ENCODE data around the gene COG3. TPM values are rescaled to one million over a fixed set of nuclear protein-coding genes. Genes with fewer than 3 reads are reported as not detected.

The COG3 gene
- total RNA-seq, 1 experiment from 2014 or later, result 20.3 TPM

GRCh38 chr13:45529758-45530157, 65.0 kb downstream of the COG3 start:
- peaks cover 9% of the 10 kb centered on the region for H3K4me1 ChIP-seq (ENCODE audit: insufficient read depth, low read length, poor library complexity, severe bottlenecking)
- no TSS peak for BruUV-seq (replicated peaks)
- H3K27ac ChIP-seq (ENCODE audit: low read depth, low read length, poor library complexity, severe bottlenecking), result no peak overlapping the region
- CTCF ChIA-PET, result no interaction called here
- H3K4me3 ChIP-seq (ENCODE audit: low read depth, low read length, poor library complexity, severe bottlenecking), result no peak overlapping the region
- intact Hi-C loops (cut with micrococcal nuclease; ENCODE audit: unreplicated experiment), result no loop called here
- POLR2A ChIA-PET (ENCODE audit: low non-redundant PET), result no interaction called here
- H3K36me3 ChIP-seq (ENCODE audit: insufficient read depth, low read length, poor library complexity, severe bottlenecking), result peaks cover 17% of the 10 kb centered on the region
- no peaks in the 10 kb centered on the region for H3K27me3 ChIP-seq (replicated peaks; ENCODE audit: insufficient read depth, low read depth, low read length, poor library complexity)
- TF ChIP-seq CTCF (conservative IDR thresholded peaks at IDR 0.05; ENCODE audit: low read depth, low read length) (no peak), EZH2 (IDR thresholded peaks at IDR 0.05; ENCODE audit: borderline replicate concordance, low read depth, low read length, poor library complexity, severe bottlenecking) (no peak)
- no peaks in the 10 kb centered on the region for H3K9me3 ChIP-seq (ENCODE audit: low read depth, low read length, poor library complexity, severe bottlenecking)
- DNase-seq (ENCODE audit: low spot score), result no peak

DNA sequence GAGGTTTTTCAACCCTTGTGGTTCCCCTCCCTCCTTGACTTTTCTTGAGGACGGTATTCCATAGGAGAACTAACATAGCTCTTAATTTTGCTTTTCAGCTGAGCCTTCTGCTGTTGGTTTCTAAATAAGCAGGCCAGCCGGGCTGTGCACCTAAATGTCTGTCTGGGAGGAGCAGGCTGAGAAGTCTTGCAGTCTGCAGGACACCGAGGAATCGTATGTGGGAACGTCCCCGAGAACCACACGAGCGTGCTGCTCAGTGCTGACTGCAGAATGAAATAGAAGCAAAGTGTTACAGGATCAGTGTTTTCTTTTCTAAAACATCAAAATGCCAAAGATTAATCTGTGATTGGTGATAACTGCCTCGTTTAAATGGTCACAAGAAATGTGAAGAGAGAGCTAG, 69.9 kb downstream of the COG3 start:
- TF ChIP-seq CTCF (conservative IDR thresholded peaks at IDR 0.05; ENCODE audit: low read depth, low read length) (no peak), EZH2 (IDR thresholded peaks at IDR 0.05; ENCODE audit: borderline replicate concordance, low read depth, low read length, poor library complexity, severe bottlenecking) (no peak)
- Histone ChIP-seq H3K9me3 (ENCODE audit: low read depth, low read length, poor library complexity, severe bottlenecking) (no peaks in the 10 kb centered on the region), H3K4me1 (ENCODE audit: insufficient read depth, low read length, poor library complexity, severe bottlenecking) (no peaks in the 10 kb centered on the region), H3K27me3 (replicated peaks; ENCODE audit: insufficient read depth, low read depth, low read length, poor library complexity) (no peaks in the 10 kb centered on the region), H3K4me3 (ENCODE audit: low read depth, low read length, poor library complexity, severe bottlenecking) (no peak overlapping the region), H3K27ac (ENCODE audit: low read depth, low read length, poor library complexity, severe bottlenecking) (no peak overlapping the region), H3K36me3 (ENCODE audit: insufficient read depth, low read length, poor library complexity, severe bottlenecking) (peaks cover 18% of the 10 kb centered on the region)
- intact Hi-C loops (cut with micrococcal nuclease; ENCODE audit: unreplicated experiment), result no loop called here
- ChIA-PET CTCF (no interaction called here), POLR2A (ENCODE audit: low non-redundant PET) (no interaction called here)
- no peak for DNase-seq (ENCODE audit: low spot score)
- BruUV-seq (replicated peaks), result no TSS peak

- peaks cover 12% of the 10 kb centered on the region for H3K36me3 ChIP-seq (ENCODE audit: insufficient read depth, low read length, poor library complexity, severe bottlenecking)
- TF ChIP-seq EZH2 (IDR thresholded peaks at IDR 0.05; ENCODE audit: borderline replicate concordance, low read depth, low read length, poor library complexity, severe bottlenecking) (no peak), CTCF (conservative IDR thresholded peaks at IDR 0.05; ENCODE audit: low read depth, low read length) (no peak)
- intact Hi-C loops (cut with micrococcal nuclease; ENCODE audit: unreplicated experiment), result no loop called here
- no TSS peak for BruUV-seq (replicated peaks)
- H3K27me3 ChIP-seq (replicated peaks; ENCODE audit: insufficient read depth, low read depth, low read length, poor library complexity), result no peaks in the 10 kb centered on the region
- H3K4me1 ChIP-seq (ENCODE audit: insufficient read depth, low read length, poor library complexity, severe bottlenecking), result no peaks in the 10 kb centered on the region
- ChIA-PET POLR2A (ENCODE audit: low non-redundant PET) (no interaction called here), CTCF (no interaction called here)
- H3K27ac ChIP-seq (ENCODE audit: low read depth, low read length, poor library complexity, severe bottlenecking), result no peak overlapping the region
- no peaks in the 10 kb centered on the region for H3K9me3 ChIP-seq (ENCODE audit: low read depth, low read length, poor library complexity, severe bottlenecking)
- no peak for DNase-seq (ENCODE audit: low spot score)
- no peak overlapping the region for H3K4me3 ChIP-seq (ENCODE audit: low read depth, low read length, poor library complexity, severe bottlenecking)
Observed at GRCh38 chr13:45536224-45536623, 71.5 kb downstream of the COG3 start.
